GM06990 (cell line): Measurements from ENCODE around the gene CALHM1.

Experiments
- DNase-seq: peaks from one replicate; pipeline ENCODE4 v3.0.0-alpha.2; 2011; ENCODE audit not compliant: insufficient read length; ENCODE audit errors: extremely low read depth
- H3K27me3 ChIP-seq: replicated peaks from 2 replicates; pipeline ENCODE4 v1.6.0; 2011; ENCODE audit warnings: low read length; ENCODE audit not compliant: control insufficient read depth, insufficient read depth
- H3K36me3 ChIP-seq: 2 replicates; pipeline ENCODE4 v1.5.1; 2011; ENCODE audit warnings: low read length; ENCODE audit not compliant: control insufficient read depth, insufficient read depth
- H3K4me3 ChIP-seq: replicated peaks from 2 replicates; pipeline ENCODE4 v1.5.1; 2011; ENCODE audit warnings: low read depth, mild to moderate bottlenecking, control low read depth, low read length
- CTCF ChIP-seq: IDR thresholded peaks from 2 replicates; pipeline ENCODE4 v1.5.1; 2011; ENCODE audit warnings: low read length, control low read depth, mild to moderate bottlenecking, inconsistent platforms; ENCODE audit not compliant: insufficient read depth, poor library complexity, severe bottlenecking

The CALHM1 gene

GRCh38 chr10:103473261-103473671 is 14.6 kb upstream of the CALHM1 start:
- Histone ChIP-seq H3K4me3 (no peak overlapping the region), H3K36me3 (no peaks in the 10 kb centered on the region), H3K27me3 (no peaks in the 10 kb centered on the region)
- DNase-seq, result no peak
- no peak for TF ChIP-seq CTCF

- Histone ChIP-seq H3K4me3 (peak overlapping the region; percentile 36), H3K27me3 (no peaks in the 10 kb centered on the region), H3K36me3 (no peaks in the 10 kb centered on the region)
- DNase-seq, result peak; percentile 75
- no peak for TF ChIP-seq CTCF
These were observed 13.3 kb upstream of the CALHM1 start for GRCh38 chr10:103472005-103472404.

- peak overlapping the region; percentile 36 for H3K4me3 ChIP-seq
- H3K27me3 ChIP-seq, result no peaks in the 10 kb centered on the region
These were observed 12.3 kb upstream of the CALHM1 start for GRCh38 chr10:103470761-103471653.

GRCh38 chr10:103469201-103469600 is 10.5 kb upstream of the CALHM1 start:
- no peaks in the 10 kb centered on the region for H3K27me3 ChIP-seq
- DNase-seq, result no peak
- H3K36me3 ChIP-seq, result no peaks in the 10 kb centered on the region
- TF ChIP-seq CTCF, result no peak
- no peak overlapping the region for H3K4me3 ChIP-seq

More at GRCh38 chr10:103470761-103471653, 12.3 kb upstream of the CALHM1 start:
- H3K36me3 ChIP-seq, result no peaks in the 10 kb centered on the region
- TF ChIP-seq CTCF, result no peak
- DNase-seq, result peak; percentile 91

- H3K27me3 ChIP-seq, result no peaks in the 10 kb centered on the region
- no peak overlapping the region for H3K4me3 ChIP-seq
- DNase-seq, result peak; percentile 59
- no peak for TF ChIP-seq CTCF
- H3K36me3 ChIP-seq, result no peaks in the 10 kb centered on the region
These were observed 8.7 kb upstream of the CALHM1 start for GRCh38 chr10:103467406-103467805.
